Stimulated activated CD4-positive, alpha-beta T cell treated with anti-CD3 and anti-CD28 coated beads, Interleukin-1b, Interleukin-23, amount 100 ng/mL, for 1 hour (primary cell): ENCODE data around the gene TAS2R30.

Experiments
- DNase-seq, 2 donors: peaks; one replicate each; pipeline ENCODE4 v3.0.0-alpha.2; 2020; ENCODE audit warnings: low read depth in 2 of 2

Gene TAS2R30, protein sequence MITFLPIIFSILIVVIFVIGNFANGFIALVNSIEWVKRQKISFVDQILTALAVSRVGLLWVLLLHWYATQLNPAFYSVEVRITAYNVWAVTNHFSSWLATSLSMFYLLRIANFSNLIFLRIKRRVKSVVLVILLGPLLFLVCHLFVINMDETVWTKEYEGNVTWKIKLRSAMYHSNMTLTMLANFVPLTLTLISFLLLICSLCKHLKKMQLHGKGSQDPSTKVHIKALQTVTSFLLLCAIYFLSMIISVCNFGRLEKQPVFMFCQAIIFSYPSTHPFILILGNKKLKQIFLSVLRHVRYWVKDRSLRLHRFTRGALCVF

DNA sequence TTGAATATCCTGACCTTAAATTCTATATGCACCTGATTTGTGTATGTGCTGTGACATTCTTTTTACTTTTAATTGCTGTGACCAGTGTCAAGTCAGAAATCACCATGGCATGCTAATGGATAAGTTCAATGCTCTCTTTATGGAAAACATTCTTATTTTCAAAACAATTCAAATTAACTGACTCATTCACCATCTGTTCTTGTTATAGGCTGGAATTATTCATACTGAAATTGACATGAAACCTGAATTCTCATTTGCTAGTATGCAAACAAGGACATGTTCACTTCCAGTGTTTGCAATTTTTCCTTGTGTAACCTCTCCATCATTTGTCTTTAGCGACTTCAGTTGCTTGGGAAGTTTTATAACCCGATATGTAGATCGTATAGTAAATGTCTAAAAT lies at the start of gene TAS2R30:
TSS of gene TAS2R30 (minus strand) at position 340 of the 400 bp plus-strand sequence. CDS start 400 bp downstream, outside the sequence.
- DNase-seq: no peak

DNA sequence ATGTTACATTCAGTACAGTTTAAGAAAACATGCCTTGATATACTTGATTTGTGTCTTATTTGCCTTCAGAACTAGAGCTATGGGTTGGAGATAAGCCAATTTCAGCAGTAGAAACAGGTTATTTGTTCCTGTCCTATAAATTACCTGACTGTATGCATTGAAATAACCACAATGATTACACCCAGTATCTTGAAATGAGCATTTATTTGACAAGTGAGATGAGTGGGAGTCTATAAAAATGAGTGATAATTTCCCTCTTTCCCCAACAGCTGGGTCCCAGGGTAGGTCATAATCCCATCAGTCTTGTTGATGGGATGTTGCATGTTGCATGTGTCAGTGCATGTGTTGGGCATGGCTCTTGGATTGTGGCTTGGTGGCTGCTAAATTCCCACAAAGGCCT lies 48.6 kb upstream of the TAS2R30 start:
- no peak for DNase-seq

DNA sequence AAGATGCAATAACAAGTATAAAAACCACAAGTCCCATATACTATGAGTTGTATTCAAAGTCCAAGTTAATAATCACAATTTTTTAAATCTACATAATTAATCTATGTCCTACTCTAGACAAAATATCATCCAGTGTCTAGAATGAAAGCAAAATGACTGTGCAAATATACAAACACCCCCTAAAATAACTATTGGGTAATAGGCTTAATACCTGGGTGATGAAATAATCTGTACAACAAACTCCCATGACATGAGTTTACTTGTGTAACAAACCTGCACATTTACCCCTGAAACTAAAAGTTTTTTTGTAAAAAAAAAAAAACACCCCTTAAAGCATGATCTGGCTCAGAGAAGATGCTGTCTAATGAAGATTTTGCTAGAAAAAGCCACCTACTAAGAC lies 48.1 kb upstream of the TAS2R30 start:
- no peak for DNase-seq

DNA sequence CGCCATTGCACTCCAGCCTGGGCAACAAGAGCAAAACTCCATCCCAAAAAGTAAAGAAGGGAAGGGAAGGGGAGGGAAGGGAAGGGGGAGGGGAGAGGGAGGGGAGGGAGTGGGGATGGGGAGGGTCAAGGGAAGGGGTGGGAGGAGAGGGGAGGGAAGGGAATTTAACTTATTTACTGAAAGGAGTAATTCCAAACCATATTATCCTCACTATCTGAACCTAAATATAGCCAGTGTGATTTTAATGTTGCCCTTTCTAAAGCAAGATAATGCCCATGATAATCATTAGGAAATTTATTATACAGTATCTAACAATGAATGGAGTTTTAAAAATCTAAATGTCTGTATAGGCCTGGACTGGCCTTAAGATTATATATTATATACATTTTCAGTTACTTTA lies 43.8 kb upstream of the TAS2R30 start:
- no peak for DNase-seq

DNA sequence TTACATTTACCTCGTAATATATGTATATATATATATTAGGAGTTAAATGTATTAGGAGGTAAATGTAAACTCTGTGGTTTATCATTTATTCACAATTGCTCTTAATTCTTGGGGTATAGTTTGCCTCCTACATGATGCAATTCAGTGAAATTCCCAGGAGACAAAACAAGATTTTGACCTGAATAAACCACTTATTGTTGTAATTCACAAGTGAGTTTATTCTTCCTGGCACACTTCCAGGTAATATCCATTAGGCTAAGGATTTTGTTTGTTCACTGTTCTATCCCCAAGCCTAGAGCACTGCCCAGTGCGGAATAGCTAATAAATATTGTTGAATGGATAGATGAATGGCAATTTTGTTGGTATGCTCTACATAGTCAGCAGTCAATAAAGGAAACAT lies 39.6 kb upstream of the TAS2R30 start:
- no peak for DNase-seq

DNA sequence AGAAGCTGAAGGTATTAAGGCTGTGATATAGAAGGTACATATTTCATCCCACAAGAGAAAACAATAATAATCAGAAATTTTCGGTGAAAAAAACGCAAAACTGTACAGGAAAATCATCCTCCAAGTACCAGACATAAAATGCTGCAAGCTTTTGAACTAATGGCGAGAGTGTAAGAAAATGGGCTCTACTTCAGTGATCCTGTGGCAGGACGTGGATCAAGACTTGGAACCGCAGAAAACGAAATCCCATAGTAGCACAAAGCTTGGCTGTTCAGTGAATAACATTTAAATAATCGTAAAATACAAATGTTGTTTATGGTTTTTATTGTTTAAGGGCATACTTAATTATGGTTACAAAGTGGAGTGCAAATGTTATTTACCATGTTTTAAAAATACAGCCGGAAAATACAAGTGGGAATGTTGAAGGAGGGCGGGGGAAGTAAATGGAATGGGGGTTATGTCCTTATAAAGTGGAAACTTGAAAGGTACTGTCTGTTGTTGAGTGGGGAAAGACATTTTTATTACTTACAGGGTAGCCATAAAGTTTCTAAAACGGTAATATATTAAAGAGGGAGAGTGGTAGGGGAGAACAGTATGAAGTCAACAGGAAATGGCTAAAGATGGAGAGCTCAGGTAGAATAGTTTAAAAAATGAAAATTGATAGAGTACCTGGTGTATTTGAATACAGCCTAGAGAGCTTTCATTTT lies 37.7 kb upstream of the TAS2R30 start:
- DNase-seq: no peak

DNA sequence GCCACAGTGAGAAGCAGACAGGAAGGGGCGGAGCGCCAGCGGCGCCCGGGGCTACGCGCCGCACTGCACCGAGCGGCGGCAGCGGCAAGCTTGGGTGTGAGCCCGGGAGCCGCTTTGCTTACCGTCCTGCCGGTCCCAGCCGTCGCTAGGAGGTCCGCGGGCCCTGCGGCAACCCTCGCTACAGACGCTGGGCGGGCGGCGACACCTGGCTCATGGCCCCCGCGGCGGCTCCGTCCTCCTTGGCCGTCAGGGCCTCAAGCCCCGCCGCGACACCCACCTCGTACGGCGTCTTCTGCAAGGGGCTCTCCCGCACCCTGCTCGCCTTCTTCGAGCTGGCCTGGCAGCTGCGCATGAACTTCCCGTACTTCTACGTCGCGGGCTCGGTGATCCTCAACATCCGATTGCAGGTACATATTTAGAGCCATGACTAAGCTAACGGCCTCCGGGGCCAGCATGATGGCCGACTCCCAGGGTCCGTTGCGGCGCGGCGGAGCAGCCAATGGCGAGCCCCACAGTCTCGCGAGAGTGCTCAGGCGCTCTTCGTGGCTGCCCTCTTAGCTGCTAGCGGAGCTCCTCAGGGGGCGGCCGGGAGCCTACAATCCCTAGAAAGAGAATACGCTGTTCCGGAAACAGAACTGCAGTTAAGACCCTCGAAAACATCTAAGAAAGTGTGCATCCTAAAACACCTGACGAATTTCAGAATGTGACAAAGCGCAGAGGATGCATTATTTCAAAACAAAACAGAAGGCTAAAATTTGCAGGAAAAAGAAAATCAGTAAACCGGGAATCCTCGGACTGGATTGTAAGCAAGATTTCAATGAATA lies 36.9 kb upstream of the TAS2R30 start, which contains the start of gene SMIM10L1:
TSS of gene SMIM10L1 (plus strand) at position 50 of the 824 bp plus-strand sequence. CDS start at position 213, 163 bp downstream.
- peak; percentile 57 to 63 for DNase-seq

DNA sequence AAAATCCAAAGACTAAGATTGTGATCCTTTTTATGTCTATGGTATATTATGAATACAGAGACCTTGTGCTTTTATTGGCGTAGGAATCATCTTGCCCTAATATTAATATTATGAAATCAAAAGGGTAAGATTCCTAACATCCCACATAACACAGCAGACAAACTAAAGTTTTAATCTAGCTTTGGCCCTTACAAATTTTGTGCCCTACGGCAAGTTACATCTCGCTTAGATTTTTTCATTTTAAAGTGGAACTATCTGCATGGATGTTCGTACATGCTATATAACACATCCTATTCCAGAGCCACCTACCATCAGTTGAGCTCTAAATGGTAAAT lies 36.3 kb upstream of the TAS2R30 start:
- DNase-seq: no peak

DNA sequence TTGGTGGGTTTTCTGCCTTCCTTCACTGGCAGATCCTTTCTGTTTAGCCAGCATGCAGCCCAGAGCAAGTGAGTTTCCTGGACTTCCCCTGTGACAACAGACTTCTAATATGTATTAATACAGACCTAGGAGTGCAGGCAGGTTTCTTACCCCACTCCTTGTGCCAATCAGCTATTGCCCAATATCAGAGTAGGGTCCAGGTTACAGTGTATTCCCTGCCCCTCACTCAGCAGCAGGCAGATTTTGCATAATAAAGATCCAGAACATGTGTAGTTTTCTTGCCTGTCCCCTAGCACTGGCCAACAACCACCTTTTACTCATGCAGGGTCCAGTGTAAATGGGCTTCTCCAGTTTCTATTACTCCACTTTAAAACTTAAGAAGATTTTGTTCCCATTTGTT lies 31.9 kb upstream of the TAS2R30 start:
- no peak for DNase-seq

DNA sequence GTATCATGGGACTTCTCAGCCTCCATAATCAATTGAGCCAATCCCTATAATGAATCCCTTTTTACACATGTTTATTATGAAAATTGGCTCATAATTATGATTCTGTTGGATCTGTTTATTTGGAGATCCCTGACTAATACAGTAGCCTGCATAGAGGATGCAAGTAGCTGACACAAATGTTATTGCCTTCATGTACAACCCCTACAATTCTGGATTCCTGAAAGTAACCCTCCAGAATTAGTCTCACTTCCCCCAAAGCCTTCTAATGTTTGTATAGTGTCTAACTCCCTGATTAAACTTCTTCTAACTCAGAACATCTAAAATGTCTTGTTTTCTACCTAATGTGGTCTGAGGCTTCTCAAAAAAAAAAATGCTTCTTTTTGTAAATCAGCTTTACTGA lies 29.9 kb upstream of the TAS2R30 start:
- no peak for DNase-seq

DNA sequence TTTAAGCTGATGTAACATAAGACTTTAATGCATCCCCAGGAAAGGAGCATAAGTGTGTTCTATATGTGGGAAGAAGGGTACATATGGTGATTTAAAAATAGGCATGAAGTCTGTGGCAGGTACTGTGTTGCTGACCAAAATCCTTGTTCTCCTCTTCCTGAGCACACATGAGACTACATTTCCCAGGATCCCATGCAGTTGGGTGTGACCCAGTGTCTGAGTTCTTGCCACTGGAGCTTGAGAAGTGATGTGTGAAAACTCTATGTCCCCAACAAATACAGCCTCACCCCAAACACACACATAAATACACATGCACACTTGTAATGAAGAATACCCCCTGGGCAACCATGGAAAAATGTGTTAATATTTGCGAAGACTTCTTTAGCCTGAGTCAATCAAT lies 28.1 kb upstream of the TAS2R30 start:
- DNase-seq: no peak

DNA sequence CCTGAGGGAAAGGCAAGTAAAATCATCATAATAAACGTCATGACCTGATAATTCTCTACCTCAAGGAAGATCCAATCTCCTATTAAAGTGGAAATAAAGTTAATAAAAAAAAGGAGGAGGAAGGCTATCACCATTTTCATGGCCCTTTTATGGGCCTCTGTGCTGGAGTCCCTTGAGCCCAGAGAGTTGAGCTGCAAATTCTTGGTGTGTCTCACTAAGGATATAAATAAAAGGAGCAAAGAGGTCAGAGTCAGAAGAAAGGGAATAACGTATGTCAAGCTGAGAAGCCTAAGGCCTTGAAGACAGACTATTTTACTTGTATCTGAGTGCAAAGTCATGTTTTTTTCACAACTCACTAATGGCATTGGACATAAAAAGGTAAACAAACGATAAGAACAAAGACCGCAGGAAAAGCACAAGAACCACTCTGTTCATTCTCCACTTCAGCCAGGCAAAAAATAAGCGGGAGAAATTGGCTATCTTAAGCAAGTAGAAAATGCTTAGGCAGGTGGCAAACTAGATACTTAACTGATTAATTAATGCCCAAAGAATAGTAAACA lies 24.5 kb upstream of the TAS2R30 start:
- no peak for DNase-seq

DNA sequence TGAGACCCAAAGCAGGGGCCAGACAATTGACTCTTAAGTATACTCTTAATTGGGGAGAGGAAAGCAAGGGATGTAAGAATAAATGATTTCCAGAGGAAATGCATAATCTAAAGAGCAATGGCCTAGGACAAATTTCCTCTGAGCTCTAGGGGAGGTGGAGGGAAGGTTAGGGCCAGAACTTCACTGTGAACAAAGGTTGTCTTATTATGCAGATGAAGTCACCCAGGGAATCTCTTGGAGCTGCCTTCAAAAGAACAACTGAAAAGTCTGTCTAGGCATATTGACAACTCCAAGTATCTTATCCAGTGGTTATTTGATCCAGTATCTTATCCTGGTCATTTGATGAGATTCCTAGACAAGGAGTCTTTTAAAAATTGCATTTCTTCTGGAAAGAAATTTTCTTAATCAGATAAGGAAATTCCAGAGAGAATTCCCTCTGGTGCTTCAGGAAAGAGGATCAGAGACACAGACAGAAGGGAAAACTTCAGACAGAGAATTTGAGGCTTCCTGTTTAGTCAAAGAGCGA lies 20.0 kb upstream of the TAS2R30 start:
- DNase-seq: no peak

DNA sequence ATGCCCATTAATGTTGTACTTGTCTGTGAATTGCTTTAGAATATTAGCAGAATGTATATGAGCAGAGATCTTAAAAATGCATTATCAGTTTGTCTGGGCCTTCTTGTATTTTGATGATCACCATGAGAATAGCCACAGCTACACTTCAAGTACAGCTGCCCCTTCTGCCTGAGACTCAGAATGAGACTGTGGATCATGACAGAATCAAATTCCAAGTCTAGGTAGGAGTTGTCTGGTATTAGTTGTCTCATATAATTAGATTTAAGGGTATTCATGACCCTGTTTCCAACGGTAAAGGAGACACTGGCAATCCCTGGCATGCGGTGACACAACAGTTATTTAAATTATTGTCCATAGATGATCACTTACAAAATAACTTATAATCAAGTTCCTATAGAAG lies 18.3 kb upstream of the TAS2R30 start:
- DNase-seq: no peak

DNA sequence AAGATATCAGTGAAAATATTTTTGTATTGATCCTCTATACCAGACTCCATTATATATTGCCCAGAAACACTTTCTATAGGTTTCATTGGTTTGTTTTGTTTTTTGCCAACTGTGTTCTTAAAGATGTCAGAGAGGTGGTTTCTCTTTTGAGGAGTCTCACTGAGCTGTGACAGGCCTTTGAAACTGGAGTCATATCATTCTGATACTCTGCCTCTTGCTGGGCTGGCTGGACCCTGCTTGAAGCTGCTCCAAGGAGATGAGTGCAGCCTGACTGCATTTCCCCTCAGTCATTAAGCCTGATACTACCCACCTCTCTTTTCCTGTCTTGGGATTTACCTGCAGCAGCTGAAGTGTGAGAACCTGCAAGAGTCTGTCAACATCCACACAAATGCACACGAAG lies 16.4 kb upstream of the TAS2R30 start:
- no peak for DNase-seq

DNA sequence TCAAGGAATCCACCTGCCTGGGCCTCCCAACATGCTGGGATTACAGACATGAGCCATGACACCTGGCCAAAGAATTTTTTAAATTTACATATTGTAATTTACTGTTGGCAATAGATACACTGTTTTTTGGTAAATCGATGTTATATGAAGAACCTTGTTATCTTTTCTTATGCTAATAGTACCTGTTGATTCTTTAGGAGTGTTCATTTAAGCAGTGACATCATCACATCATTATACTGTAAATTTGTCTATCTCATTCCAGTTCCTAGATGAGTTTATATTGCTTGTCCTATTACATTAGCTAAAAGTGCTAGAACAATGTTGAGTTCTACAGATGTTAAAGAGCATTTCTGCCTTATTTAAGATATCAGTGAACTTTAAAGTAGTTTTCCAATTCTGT lies 13.0 kb upstream of the TAS2R30 start:
- DNase-seq: no peak

DNA sequence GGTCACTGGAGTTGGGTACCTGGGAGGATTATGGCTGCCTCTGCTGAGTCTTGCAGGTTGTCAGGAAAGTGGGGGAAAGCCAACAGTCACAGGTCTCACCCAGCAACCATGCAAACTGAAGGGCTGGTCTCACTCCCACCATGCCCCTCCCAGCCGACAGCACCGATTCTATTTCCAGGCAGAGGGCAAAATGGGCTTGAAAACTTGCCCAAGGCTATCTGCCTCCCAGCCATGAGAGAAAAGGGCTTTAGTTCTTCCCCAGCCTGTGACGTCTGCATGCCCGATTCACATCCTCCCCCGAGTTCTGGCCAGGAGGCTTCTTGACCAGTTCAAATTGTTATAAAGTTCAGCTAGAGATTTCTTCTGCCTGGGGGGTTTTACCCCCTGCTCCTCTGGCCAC lies 9.9 kb upstream of the TAS2R30 start:
- DNase-seq: no peak

DNA sequence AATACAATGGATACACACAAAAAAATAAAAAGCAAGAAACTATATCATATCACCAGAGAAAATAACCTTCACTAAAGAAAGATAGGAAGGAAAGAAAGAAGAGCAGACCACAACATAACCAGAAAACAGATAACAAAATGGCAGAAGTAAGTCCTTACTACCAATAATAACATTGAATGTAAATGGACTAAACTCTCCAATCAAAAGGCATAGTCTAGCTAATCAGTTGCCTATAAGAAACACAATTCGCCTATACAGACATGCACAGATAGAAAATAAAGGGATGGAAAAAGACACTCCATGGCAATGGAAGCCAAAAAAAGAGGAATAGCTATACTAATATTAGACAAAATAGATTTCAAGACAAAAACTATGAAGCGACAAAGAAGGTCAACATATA lies 8.9 kb upstream of the TAS2R30 start:
- DNase-seq: no peak

DNA sequence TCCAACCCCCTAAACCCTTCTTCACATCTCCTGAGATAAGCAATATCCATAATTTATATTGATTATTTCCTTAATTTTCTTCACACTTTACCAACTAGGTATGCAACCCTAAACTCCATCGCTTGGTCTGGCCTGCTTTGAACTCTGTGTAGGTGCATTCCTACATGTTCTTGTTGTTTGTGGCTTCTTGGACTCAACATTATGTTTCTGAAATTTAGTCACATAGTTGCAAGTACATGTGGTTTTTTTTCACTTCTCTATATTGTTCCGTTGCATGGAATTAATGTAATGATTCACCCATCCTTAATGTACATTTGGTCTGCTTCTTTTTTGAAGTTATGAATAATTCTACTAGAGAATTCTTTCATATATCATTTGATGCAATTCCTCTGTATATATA lies 1.6 kb upstream of the TAS2R30 start:
- DNase-seq: no peak

DNA sequence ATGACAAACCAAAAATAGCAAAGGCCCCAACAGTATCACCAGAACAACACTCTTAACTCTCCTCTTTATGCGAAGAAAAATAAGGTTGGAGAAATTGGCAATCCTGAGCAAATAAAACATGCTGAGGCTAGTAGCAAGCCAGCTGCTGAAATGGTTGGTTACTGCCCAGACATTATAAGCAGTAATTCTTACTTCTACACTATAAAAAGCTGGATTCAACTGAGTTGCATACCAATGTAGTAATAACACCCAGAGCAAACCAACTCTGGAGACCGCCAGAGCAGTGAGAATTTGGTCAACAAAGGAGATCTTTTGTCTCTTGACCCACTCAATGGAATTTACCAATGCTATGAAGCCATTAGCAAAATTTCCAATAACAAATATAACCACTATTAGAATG lies 628 bp downstream of the TAS2R30 start:
- DNase-seq: no peak

DNA sequence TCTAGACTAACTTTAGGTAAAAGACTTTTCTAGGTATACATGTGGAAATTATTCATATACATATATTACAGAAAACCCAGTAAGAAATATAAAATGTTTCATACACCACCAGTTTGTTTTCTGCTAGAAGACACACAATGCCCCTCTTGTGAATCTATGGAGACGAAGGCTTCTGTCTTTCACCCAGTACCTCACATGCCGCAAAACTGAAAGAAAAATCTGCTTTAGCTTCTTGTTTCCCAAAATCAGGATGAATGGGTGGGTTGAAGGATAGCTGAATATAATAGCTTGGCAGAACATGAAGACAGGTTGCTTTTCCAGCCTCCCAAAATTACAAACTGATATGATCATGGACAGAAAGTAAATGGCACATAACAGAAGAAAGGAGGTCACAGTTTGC lies 1.3 kb downstream of the TAS2R30 start:
- DNase-seq: no peak

DNA sequence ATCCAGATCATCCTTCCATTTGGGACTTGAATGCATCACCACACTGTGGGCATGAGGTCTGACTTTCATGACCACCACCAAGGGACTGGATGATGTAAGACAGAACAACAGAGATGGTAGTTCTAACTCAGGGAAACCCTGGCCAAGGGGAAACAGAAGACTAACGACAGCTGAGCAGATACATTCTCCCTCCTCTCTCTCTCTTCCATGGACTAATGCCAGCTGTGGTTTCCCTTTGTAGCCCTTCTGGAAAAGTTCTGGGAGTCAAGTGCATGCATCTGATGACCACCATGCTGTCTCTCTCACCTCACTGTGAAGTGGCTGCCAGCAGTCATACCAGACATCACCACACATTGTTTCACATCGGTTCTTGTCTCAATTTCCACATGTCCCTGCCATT lies 3.4 kb downstream of the TAS2R30 start:
- DNase-seq: no peak
